HG03354 (cell line): ENCODE measurements around the gene RABAC1.
"Not testable (repeated sequence)": the region's sequence is repeated elsewhere in the genome, so short reads cannot be mapped to it uniquely, and the experiment has no call there.

Experiments used
- ATAC-seq: cut with Tn5 transposase; IDR thresholded peaks from one replicate; pipeline ENCODE4 v1.9.1; 2021; ENCODE audit warnings: mild to moderate bottlenecking; ENCODE audit not compliant: unreplicated experiment, poor library complexity, severe bottlenecking

The RABAC1 gene

GRCh38 chr19:41955521-41955920 is 3.6 kb downstream of the RABAC1 start:
- no peak for ATAC-seq

- ATAC-seq: no peak
Observed at GRCh38 chr19:41951686-41952172, 7.4 kb downstream of the RABAC1 start.

DNA sequence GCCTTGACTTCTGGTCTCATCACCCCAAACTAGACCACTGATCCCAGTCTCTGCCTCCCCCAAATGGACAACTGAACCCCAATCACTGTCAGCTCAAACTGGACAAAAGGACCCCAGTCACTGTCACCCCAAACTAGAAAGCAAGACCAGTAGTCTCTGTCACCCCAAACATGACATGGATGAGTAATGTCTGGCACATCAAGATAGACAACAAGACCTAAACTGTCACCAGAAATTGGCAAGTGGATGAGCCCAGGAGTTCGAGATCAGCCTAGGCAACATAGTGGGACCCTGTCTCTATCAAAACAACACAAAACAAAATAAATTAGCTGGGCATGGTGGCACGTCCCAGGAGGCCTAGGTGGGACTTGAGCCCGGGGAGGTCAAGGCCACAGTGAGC is 12.0 kb downstream of the RABAC1 start:
- ATAC-seq: no peak

DNA sequence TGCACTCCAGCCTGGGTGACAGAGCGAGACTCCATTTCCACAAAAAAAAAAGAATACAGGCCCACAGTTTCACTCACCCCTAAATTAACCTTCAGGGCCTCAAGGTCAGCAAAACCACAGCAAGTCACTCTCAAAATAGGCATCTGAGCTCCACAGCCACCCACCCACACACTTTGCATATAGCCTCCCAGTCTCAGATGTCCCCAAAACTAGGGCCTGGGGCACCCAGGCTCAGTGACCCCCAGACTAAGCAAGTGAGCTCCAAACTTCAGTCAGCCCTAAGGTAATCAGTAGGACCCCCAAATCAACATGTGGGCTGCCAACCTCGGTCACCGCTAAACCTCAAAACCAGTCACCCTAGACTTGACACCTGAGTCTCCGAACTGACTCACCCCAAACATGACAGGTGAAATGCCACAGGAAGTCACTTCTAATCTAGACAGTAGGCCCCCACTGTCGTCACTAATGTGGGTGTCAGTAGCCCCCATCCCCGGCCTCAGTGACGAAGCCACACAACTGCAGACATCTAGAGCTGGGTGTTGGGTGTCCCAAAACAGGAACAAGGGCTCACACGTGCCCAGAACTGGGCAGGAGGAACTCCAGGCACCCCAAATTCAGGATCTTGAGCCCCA is 13.9 kb downstream of the RABAC1 start:
- ATAC-seq: peak; percentile 81

- ATAC-seq: no peak
Observed at GRCh38 chr19:41944336-41944735, 14.8 kb downstream of the RABAC1 start.

- ATAC-seq: no peak
Observed at GRCh38 chr19:41941410-41942202, 17.5 kb downstream of the RABAC1 start.

- no peak for ATAC-seq
Observed at GRCh38 chr19:41940731-41941409, 18.3 kb downstream of the RABAC1 start.

GRCh38 chr19:41939861-41940730 is 19.0 kb downstream of the RABAC1 start:
- ATAC-seq: no peak

GRCh38 chr19:41939209-41939608 is 19.9 kb downstream of the RABAC1 start:
- not testable (repeated sequence) for ATAC-seq

DNA sequence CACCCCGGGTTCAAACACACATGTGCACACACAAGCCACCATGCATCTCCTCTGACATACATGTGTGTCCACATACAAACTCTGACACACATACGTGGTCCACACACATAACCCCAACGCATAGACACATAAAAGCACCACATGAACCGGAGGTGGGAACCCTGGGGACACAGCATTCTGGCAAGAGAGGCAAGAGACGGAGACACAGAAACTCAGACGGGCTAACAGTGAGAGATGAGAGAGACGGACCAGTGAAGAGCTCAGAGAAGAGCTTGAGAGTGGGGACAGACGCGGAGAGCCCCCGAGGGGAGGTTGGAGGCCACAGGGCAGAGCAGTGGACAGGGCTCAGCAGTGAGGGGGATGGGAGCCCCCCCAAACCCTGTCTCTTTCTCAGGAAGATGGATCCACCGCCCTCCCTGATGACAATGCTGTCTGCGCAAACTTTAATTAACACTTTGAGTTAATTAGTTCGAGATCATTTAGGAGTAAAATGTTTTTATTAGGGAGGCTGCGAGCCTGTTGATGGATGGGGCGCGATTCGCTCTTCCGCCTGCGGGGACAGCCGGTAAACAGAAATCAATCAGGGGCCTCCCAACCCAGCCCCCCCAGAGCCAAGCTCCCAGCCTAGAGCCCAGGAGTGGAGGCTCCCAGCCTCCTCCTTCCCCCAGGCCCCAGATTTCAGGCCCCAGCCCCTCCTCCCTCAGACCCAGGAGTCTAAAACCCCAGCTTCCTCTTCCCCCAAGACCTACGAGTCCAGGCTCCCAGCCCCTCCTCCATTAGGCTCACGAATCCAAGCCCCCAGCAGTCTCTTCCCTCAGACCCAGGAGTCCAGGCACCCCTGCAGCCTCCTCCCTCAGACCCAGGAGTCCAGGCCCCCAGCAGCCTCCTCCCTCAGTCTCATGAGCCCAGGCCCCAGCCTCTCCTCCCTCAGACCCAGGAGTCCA is 21.3 kb downstream of the RABAC1 start:
- ATAC-seq: no peak

GRCh38 chr19:41936961-41937360 is 22.2 kb downstream of the RABAC1 start:
- ATAC-seq: no peak

DNA sequence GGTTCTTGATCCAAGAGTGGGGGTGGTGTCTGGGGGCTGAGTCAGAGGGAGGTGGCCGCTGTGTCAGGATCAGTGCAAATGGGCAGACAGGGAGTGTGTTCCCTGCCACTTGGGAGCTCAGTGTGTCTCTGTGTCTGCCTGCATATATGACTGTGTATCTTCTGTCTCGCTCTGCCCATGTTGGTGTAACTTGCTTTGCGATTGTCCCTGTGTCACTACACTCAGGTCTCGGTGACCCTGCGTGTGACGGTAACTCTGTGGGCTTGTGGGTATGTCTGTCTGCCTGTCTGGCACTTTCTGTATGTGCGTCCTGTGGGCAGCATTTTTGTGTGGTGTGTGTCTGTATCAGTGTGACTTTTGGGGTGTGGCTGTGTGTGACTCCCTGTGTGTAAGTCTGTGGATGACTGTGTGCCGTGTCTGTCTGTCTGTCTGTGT is 22.7 kb downstream of the RABAC1 start:
- ATAC-seq: no peak

- no peak for ATAC-seq
Observed at GRCh38 chr19:41935760-41936415, 23.2 kb downstream of the RABAC1 start.

- ATAC-seq: peak; percentile 48
Observed at GRCh38 chr19:41934849-41935374, 24.2 kb downstream of the RABAC1 start.

- ATAC-seq: no peak
Observed at GRCh38 chr19:41933693-41934426, 25.3 kb downstream of the RABAC1 start.

GRCh38 chr19:41932720-41933332 is 26.3 kb downstream of the RABAC1 start:
- ATAC-seq: no peak

- no peak for ATAC-seq
Observed at GRCh38 chr19:41932259-41932719, 26.8 kb downstream of the RABAC1 start.
